Left lobe of liver (tissue), 2 donors: ENCODE results near the gene ADCK2. TPM values are rescaled to one million over a fixed set of nuclear protein-coding genes. Genes with fewer than 3 reads are reported as not detected.
"Not testable (repeated sequence)": the region's sequence is repeated elsewhere in the genome, so short reads cannot be mapped to it uniquely, and the experiment has no call there.

Experiments
- ATAC-seq: fragments of 200-7000 bp; cut with Tn5 transposase; one replicate; pipeline ENCODE4 v1.9.1; 2020; ENCODE audit warnings: mild to moderate bottlenecking, moderate library complexity
- DNase-seq: peaks from one replicate; pipeline ENCODE4 v3.0.0-alpha.2; 2020; ENCODE audit warnings: low spot score
- total RNA-seq: library from RNA; stranded (reverse); gene quantifications from one replicate; pipeline ENCODE4 v1.2.1, GENCODE V29; 2021
- donor health status: DM: no; HTN: no; CAD: no; lungs with moderate emphysema.
- donor health status: DM: no; HTN: yes; CAD: no.

The ADCK2 gene
- total RNA-seq, 1 donor from 2014 or later, result 11.7 TPM

DNA sequence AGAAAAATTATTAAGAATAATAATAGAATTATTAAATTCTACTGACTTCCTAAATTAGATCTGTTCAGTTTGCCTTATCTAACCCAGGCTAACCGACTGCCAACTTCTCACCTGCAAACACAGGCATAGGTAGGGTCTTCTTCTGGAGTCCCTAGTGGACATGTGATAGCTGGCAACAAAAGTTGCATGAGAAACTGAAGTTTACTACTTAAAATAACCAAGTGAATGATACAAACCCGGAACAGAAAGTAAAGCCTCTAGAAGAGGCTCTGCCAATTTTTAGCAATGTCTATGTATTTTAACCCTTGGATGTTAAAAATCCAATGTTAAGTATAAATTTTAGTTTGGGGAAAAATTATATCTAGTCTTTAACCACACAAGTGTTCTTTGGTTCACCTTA lies 61.4 kb downstream of the ADCK2 start:
- DNase-seq (no peak), ATAC-seq (no peak)

GRCh38 chr7:140734729-140735128 lies 62.0 kb downstream of the ADCK2 start:
- DNase-seq, result no peak
- no peak for ATAC-seq

GRCh38 chr7:140738280-140738679 lies 65.5 kb downstream of the ADCK2 start:
- DNase-seq, result no peak

GRCh38 chr7:140743255-140743654 lies 70.5 kb downstream of the ADCK2 start:
- not testable (repeated sequence) for DNase-seq, ATAC-seq

More at GRCh38 chr7:140738280-140738679, 65.5 kb downstream of the ADCK2 start:
- no peak for ATAC-seq

DNA sequence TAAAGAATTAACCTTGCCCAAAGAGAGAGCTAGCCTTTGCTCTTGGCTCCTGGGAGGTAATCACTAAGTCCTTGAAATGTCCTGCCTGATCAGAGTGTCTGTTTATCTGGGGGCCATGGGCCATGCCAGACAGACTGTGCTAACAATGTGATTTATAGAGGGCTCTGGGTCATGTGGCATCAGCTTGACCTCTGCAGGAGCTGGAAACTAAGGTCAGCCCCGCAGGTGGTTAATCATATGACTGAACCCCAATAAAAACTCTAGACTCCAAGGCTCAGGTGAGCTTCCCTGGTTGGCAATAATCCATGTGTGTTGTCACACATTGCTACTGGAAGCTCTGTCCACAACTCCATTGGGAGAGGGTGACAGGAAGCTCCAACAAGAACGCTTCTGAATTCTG lies 71.3 kb downstream of the ADCK2 start:
- ATAC-seq (peak; percentile 15), DNase-seq (no peak)

Other genes with a start within 250 kb of the ADCK2 start
- gene MKRN1, start 193.4 kb upstream of the ADCK2 start, total RNA-seq, result 39.6 TPM
- 2.5 TPM for gene DENND2A, start 32.1 kb upstream of the ADCK2 start, total RNA-seq
- 146 TPM for gene NDUFB2, start 23.8 kb downstream of the ADCK2 start, total RNA-seq